COR-L47 (cell line): Measurements from ENCODE around the gene SH2B2.

Experiments
- DNase-seq: peaks from one replicate; lab custom pipeline; 2025; lab: John Stamatoyannopoulos, UW

Gene SH2B2

DNA sequence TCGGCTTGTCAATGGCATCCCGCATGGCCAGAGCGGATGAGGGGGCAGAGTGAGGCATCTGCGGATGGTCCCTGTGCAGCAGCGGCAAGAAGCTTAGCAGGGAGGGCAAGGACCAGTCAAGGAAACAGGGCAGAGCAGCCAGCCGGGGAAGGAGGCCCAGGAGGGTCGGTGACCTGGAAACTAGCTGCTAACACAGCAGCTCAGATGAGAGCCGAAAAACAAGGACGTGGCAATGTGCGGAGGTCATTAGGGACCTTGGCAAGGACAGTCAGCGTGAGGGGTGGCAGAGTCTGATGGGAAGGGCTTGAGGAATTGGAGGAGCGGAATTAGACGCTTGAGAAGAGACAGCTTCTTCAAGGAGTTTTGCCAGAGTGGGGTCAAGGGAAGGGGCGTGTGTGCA is 20.1 kb upstream of the SH2B2 start:
- DNase-seq = no peak

- no peak for DNase-seq
Observed at GRCh38 chr7:102268635-102269034, 18.0 kb upstream of the SH2B2 start.

DNA sequence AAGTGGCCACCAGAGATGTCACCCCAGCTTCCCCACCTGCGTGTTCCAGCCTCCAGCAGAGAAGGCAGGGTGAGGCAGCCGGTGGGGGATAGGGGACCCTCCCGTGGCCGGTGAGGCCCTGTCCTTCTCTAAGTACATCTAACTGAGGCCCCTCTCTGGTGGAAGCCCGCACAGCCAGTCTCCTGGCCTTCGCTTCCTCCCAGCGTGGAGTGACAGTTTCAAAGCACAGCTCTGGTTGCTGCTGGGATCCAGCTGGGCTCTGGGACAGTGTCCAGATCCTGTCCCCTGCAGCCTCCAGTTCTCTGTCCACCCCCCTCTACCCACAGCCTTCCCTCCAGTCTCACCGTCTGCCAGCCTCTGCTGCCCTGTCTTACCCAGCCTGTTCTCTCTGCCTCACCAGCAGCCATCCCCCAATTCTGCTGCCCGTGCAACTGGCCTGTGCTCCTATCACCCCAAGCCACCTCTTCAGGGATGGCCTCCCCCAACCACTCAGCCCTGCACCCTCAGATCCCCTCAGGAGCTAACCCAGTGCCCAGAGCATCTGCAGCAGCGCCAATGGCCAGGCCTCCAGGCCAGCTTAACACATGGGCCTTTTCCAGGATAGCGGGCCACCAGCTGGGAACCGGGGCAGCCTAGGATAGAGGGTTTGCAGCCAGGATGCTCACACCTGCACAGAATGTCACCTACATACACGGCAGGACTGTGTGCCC is 16.3 kb upstream of the SH2B2 start:
- DNase-seq = no peak

GRCh38 chr7:102271158-102271798 is 15.4 kb upstream of the SH2B2 start:
- DNase-seq = no peak

DNA sequence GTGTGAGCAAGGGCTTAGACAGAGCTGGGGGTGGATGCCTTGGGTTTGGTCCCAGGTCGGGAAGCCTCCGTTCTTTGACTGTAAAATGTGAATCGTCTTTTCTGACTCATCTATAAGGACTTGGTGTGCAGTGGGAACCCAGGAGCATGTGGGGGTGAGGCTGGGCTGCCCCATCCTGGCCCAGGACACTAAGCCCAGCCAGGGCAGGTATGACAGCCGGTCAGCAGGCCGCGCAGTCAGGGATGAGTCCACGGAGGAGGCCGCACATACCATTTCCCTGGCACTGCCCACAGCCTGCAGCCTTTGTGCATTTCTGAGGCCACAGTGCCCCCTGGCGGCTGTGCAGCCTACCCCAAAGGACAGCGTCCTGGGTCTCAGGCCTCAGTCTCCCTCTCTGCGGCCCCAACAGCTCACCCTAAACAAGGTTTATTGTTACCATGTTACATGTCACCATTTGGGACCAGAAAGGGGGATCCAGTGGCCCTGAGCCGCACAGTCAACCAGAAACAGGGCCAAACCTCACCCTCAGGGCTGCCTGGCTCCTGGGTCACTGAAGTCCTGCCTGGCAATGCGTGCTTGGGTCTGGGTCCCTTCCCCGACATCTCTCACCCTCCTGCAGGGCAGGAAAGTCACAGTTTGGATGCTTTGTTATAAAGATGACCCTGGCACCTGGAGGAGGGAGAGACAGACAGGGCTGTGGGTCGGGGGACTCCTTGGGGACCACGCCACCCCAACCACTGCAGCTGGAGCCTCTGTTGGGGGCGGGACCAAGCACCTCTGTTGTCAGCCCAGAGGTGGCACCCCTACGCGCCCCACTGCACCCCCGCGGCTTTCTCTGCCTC is 14.4 kb upstream of the SH2B2 start:
- peak; percentile 71 for DNase-seq

GRCh38 chr7:102272917-102273748 is 13.5 kb upstream of the SH2B2 start:
- DNase-seq = no peak

- no peak for DNase-seq
Observed at GRCh38 chr7:102273749-102274712, 12.6 kb upstream of the SH2B2 start.

GRCh38 chr7:102275123-102275703 is 11.5 kb upstream of the SH2B2 start:
- DNase-seq = no peak

DNA sequence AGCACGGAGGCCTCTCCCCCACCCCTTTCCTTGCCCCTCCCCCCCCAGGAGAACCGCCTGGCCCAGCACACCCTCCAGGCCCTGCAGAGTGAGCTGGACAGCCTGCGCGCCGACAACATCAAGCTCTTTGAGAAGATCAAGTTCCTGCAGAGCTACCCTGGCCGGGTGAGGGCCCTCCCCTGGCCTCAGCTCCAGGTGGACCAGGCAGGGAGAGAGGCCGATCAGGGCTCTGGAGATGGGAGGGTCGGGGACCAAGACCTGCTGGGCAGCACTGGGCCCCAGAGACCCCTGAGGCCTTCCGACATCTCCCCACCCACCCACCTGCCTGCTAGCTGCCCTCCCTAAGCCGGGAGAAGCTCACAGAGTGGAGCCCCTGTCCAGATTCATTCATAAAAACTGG is 8.8 kb upstream of the SH2B2 start:
- no peak for DNase-seq

- peak; percentile 49 for DNase-seq
Observed at GRCh38 chr7:102279537-102280400, 6.9 kb upstream of the SH2B2 start.

DNA sequence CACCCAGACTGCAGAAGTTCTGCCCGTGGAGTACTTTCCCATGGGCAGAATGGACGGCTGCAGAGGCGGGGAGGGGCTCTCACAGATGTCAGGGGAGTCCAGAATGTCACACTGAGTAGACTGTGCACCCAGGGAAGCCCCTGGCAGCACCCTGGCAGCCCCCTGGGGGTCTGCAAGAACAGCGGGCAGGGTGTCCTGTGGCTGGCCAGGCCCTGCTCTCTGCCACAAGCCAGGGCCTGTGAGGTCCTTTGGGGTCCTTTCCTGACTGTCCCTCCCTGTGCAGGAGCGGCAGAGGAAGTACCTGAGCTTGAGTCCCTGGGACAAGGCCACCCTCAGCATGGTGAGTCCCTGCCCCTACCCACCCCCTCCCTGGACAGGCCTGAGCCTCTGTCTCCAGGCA is 6.1 kb upstream of the SH2B2 start:
- no peak for DNase-seq

GRCh38 chr7:102281785-102282184 is 4.9 kb upstream of the SH2B2 start:
- DNase-seq = no peak

DNA sequence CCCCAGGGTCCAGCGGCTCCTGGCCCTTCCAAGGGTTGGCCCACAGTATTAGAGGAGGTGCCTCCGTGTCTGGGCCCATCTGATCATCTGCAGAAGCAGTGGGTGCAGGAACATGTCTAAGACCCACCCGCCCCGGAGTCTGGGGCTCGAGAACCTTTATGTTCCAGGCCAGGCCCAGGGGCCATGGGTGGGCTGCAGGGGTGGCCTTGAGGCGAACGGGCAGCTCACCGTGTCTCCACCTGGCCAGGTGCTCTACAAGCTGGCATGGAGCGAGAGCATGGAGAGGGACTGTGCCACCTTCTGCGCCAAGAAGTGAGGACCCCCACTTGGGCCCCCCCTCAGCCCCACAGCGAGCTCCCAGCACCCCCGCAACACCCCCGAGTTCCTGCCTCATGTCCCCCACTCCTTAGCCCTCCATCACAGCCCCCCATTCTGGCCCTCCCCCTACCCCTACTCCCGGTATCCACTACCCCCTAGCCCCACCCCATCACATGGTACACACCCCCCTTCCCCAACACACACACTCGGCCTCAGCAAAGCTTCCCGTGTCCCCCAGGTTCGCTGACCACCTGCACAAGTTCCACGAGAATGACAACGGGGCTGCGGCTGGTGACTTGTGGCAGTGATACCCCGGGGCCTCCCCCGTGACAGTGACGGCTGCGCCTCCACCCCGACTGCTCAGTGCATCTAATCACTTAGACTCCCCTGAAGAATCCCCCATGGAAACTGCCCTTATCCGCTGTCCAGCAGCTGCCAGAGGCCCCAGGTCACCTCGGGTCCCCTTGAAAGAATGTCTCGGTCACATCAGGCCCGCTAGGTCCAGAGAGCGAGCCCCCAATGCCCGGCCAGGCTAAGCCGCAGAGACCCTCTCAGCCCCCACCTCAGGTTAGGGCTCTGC is 4.0 kb upstream of the SH2B2 start:
- no peak for DNase-seq

DNA sequence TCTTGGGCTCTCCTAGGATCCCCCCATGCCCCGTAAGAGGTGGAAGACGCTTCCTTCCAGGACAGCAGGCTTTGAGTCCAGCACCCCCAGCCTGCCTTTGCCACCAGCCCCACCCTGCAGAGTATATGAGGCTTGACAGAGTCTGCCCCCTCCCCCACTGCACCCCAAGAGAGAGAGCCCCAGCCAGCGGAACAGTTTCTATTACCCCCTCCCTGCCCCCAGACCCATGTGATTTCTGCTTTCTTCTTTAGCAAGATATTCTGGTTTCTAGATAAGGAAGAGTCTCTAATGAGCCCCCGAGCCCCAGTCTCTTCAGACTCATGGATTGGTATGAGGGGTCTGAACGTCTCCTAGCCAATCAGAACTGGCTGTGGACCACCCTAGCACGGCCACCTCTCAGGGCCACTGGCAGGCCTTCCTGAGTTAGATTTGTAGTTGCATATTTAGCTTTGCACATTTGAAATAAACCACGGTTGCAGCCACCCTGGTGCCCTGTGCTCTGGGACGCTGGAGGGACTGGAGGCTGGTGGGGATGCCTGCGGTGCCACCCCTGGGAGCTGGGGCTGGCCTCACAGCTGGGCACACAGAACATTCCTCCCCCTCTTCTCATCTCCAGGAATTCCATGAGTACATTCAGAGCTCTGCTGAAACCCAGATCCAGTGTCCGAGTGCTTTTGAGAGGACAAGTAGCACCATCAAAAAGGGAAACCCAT is 3.0 kb upstream of the SH2B2 start:
- no peak for DNase-seq

DNA sequence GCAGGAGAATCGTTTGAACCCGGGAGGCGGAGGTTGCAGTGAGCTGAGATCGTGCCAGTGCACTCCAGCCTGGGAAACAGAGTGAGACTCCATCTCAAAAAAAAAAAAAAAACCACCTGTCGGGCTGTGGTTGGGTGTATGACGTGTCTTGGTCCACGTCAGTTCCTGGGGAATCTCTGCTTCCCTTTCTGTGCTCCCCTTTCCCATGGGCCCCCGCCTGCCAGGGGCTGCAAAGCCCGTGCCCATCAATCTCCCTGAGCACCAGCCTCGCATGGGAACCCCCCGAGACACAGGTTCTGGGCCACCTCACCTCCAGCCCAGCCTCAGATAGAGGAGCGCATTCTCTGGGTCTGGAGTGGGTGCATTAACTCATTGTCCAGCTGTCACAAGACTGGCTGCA is 2.3 kb upstream of the SH2B2 start:
- DNase-seq = no peak

- DNase-seq = no peak
Observed at GRCh38 chr7:102284891-102285539, 1.7 kb upstream of the SH2B2 start.

DNA sequence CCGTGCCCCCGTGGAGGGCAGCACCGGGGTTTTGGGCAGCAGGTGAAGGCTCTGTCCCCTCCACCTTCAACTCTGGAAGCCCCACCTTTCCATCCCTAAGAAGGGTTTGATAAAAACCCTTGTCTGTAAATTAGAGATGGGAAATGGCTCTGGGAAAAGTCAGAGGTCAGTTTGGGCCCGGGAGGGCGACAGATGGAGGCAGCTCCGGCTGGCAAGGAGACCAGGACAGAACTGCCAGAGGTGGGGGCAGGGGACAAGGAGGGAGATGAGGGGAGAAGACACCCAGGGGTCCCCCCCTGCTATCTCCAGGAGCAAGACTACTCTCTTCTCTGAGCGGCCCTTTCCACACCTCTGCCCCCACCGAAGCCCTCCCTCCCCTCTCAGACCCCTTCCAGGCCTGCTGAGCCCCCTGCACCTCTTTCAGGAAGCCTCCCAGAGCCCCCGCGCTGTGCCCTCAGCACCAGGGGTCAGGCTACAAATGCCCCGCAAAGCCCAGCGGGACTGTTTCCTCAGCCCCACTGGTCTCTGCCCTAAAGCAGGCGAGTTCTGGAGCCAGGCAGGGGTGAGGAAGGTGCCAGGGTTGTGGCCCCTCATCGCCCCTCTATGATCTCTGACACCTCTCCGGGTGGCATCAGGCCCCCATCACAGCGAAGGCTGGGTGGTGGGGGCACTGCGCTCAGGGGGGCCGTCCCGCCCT is 980 bp upstream of the SH2B2 start:
- DNase-seq = no peak
